UCSD-AML1 (cell line): ENCODE measurements around the gene TYR.
"Not testable (repeated sequence)": the region's sequence is repeated elsewhere in the genome, so short reads cannot be mapped to it uniquely, and the experiment has no call there.

ENCODE experiments used
- DNase-seq: peaks from one replicate; lab custom pipeline; 2025; ENCODE audit not compliant: unreplicated experiment; lab: John Stamatoyannopoulos, UW

Gene TYR

GRCh38 chr11:89177691-89178231, at the start of gene TYR:
Gene TYR (plus strand): TSS chr11:89177875. CDS start chr11:89177954, 79 bp downstream.
- no peak for DNase-seq

- no peak for DNase-seq
These were observed 41.1 kb upstream of the TYR start for GRCh38 chr11:89136606-89137005.

DNA sequence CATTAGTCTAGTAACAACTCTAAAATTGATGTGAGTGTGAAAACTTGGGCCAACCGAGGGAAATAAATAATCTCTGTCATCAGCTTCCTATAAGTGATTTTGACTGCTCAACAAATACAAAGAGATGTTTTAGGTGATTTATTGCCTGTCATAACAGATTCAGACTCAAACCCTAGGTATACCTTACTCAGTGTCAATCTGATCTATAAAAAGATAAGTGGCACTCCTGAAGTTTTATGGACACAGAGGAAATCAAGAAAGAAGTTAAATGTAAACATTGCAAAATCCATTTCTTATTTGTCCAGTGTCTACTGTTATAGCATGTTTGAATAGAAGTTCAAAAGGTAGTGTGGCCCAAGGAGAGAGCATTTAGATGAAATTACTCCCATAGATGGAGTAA, 30.4 kb upstream of the TYR start:
- DNase-seq, result no peak

DNA sequence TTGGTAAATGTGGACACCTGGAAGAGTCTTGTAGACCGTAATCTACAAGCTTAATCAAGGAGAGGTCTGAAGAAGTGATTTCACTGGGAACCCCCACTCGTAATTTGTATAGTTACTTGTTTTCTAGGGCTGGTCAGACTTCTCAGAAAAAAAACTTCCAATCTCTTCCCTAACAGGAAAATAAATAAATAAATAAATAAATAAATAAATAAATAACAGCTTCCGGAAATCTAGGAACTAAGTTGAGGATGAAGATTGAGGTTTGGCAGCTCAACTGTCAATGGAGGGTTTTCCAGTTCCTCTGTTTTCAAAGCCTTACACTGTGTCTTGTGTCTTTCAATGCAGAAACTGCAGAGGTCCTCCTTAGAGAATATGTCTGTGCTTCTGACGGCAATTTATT, 17.7 kb upstream of the TYR start:
- no peak for DNase-seq

DNA sequence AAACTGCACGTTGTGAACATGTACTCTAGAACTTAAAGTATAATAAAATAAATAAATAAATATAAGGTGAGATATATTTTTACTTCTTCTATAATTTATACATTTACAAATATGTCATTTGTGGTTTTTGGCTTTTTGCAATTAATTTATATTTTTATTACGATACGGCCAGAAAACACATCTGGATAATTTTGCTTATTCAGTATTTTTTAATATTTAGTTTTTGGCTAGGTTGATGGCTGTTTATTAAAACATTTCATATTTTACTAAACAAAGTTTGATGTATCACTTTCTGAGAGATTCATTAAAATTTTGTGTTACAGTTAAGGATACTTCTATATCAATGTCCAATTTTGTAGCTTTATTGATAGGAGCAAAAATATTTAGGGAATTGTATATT, 15.7 kb upstream of the TYR start:
- DNase-seq, result no peak

DNA sequence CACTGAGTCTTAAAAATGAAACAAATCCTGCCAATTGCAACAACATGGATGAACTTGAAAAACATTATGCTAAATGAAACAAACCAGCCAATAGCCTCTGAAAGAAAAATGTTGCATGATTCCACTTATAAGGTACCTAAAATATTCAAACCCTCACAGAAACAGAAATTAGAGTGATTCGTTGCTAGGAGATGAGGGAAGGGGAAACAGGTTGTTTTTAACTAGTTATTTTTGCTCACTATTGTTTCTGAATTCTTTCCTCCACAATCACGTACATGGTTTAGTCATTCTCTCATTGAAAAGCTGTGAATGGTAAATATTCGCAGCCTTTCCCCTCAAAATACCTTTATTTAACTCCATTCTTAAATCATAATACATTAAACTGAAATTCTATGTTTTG, 14.0 kb upstream of the TYR start:
- DNase-seq, result no peak

DNA sequence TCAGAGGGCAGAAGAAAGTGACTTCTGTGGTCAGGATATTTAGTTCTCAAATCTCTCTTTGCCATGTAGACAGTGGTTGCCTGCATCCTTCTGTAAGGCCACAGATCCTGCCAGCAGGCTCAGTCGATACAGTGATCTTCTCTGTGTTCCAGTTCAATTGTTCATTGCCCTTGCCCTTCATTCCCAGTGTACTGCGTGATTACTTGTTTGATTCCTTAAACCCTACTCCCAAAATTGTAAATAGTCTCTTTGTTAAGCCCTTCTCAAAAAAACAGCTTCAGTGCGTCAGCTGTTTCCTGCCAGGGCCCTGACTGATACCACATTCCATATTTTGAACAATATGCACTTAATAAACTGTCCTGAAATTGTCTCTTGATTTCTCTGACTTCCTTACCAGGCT, 9.3 kb upstream of the TYR start:
- DNase-seq, result no peak

DNA sequence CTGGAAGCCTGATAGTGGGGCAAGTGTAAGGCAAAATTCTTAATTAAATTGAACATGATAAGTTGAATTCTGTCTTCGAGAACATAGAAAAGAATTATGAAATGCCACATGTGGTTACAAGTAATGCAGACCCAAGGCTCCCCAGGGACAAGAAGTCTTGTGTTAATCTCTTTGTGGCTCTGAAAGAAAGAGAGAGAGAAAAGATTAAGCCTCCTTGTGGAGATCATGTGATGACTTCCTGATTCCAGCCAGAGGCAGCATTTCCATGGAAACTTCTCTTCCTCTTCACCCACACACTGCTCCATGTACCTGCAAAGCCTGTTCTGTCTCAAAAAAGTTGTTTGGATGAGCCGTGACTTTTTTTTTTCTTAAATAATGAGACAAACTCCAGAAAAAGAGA, 1.9 kb upstream of the TYR start:
- DNase-seq, result no peak

DNA sequence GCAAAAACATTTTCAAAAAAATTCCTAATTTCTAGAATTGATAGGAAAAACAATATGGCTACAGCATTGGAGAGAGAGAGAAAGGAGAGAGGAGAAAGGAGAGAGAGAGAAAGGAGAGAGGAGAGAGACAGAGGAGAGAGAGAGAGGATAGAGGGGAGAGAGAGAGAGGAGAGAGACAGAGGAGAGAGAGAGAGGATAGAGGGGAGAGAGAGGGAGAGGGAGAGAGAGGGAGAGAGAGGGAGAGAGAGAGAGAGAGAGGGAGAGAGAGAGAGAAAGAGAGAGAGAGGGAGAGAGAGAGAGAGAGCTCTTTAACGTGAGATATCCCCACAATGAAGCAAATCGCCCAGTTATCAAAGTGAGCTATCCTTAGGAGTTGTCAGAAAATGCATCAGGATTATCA, 737 bp upstream of the TYR start:
- DNase-seq, result no peak

DNA sequence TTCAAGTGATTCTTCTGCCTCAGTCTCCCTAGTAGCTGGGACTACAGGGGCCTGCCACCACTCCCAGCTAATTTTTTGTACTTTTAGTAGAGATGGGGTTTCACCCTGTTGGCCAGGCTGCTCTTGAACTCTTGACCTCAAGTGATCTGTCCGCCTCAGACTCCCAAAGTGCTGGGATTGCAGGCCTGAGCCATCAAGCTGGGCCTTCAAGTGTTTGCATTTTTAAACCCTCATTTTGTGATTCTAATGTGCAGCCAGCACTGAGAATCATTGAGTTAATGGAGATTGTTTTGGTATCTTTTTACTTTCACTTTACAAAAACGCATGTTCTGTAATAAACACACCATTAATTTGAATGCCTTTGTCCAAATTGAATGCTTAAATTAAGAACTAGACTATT, 3.4 kb downstream of the TYR start:
- DNase-seq, result no peak

- no peak for DNase-seq
These were observed 5.3 kb downstream of the TYR start for GRCh38 chr11:89182773-89183518.

GRCh38 chr11:89184021-89184420, 6.3 kb downstream of the TYR start:
- DNase-seq, result no peak

DNA sequence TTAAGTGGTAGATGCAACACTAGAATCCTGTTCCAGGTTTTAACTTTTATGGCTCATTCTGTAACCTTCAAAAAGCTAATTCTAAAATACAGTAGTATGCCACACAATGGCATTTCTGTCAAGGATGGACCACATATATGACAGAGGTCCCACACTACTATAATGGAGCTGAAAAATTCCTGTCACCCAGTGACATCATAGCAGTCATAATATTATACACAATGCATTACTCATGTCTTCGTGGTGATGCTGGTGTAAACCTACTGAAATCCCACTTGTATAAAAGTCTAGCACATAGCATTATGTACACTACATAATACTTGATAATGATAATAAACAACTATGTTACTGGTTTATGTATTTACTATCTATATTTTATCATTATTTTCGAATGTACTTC, 12.1 kb downstream of the TYR start:
- no peak for DNase-seq

DNA sequence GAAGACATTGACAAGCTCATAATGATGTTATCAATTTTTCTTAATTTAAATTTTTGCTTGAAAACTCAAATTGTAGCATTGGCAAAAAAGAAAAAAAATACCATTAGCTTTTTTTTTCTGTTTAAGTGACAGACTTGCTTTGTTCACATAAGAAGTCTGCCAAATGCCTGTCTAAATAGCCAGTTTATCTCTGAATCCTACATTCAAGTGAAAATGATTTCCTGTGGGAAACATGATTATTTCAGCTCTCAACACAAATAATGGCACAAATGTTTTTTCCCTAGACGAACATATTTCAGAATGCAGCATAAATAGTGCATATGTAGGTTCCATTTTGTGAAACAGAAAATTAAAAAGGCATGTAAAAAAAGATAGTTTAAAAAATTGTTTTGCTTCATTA, 23.5 kb downstream of the TYR start:
- DNase-seq, result no peak

GRCh38 chr11:89203814-89204213, 26.1 kb downstream of the TYR start:
- DNase-seq, result no peak

GRCh38 chr11:89205378-89205777, 27.7 kb downstream of the TYR start:
- DNase-seq, result no peak

DNA sequence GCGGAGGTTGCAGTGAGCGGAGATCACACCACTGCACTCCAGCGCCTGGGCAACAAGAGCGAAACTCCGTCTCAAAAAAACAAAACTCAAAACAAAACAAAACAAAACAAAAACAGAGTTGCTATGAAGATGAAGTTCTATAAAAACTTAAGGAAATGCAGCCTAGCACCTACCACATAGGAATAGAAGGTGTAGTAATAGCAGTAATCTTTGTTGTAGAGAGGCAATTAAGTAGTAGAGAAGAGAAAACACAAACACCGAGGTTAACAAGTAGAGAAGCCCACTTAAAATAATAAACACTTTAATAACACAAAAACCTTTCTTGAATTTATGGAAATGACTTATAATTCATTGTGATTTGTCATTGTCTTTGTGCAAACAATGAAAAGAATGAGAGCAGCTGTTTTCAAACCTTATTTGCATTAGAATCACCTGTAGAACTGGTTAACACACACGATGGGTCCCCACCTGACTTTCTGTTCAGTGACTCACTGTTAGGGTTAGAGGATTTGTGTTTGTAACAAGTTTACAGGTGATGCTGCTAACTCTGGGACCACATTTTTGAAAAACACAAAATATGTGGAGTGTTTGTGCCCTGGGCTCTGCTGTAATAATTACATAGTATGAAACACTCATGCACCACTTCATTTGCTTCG, 43.1 kb downstream of the TYR start:
- DNase-seq, result no peak

DNA sequence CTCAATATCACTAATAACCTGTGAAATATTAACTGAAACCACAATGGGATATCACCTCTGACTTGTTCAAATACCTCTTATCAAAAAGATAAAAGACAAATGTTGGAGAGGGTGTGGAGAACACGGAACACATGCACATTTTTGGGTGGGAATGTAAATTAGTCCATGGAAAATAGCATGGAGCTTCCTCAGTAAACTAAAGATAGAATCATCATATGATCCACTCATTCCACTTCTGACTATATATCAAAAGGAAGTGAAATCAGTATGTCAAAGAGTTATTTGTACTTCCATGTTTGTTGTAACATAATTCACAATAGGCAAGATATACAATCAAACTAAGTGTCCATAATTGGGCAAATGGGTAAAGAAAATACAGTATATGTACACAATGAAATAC, 57.4 kb downstream of the TYR start:
- DNase-seq, result no peak

DNA sequence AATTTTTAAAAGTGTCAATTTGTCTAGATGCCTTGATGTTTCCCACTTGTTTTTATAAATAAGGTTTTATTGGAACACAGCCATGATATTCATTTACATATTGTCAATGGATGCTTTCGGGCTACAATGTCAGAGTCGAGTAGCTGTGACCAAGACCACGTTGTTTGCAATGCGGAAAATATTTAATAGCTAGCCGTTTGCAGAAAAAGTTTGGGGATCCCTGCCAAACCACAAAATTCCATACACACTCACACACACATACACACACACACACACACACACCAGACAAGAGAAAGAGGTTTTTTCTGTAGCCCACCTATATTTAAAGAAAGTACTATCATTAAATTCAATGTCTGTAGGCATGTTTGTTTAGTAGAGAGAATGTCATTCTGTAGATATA, 58.3 kb downstream of the TYR start:
- DNase-seq, result no peak

GRCh38 chr11:89247007-89247406, 69.3 kb downstream of the TYR start:
- not testable (repeated sequence) for DNase-seq

DNA sequence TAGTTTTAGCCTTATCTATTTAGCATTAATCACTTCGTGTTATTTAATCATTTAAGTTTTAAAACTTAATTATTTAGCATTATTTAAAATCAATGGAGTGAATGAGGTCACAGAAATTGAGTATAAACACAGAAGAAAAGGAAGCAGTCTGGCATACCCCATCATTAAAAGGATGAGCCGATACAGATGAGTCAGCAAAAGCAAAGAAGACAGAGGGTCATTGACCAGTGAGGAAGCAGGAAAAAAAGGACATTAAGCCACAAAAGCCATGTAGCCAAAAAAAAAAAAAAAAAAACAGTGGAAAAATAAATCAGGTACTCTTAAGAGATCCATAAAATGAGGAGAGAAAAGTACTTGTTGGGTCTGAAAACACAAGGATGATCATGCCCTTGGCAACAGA, 71.5 kb downstream of the TYR start:
- no peak for DNase-seq

DNA sequence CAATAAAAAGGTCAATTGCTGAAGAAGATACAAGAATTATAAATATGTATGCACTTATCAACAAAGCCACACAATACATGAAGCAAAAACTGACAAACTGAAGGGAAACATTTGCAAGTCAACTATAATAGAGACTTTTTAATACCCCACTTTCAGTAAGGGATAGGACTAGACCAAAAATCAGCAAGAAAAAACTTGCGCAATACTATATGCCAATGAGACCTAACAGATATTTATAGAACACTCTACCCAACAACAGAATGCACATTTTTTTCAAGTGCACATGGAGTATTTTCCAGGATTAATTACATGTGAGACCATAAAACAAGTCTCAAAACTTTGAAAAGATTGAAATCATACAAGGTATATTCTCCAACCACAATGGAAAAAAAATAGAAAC, 83.8 kb downstream of the TYR start:
- not testable (repeated sequence) for DNase-seq
